GM21360 (cell line): ENCODE data around the gene BABAM2.

Experiments used
- ATAC-seq: cut with Tn5 transposase; IDR thresholded peaks from one replicate; pipeline ENCODE4 v1.9.1; 2021; ENCODE audit warnings: mild to moderate bottlenecking, moderate library complexity; ENCODE audit not compliant: unreplicated experiment

BABAM2 gene

GRCh38 chr2:27907547-27907946 is 17.0 kb downstream of the BABAM2 start:
- ATAC-seq, result no peak

GRCh38 chr2:27909901-27910300 is 19.4 kb downstream of the BABAM2 start:
- no peak for ATAC-seq

GRCh38 chr2:27911458-27912210 is 21.1 kb downstream of the BABAM2 start:
- no peak for ATAC-seq

GRCh38 chr2:27912512-27912911 is 22.0 kb downstream of the BABAM2 start:
- no peak for ATAC-seq

GRCh38 chr2:27914041-27914804 is 23.7 kb downstream of the BABAM2 start:
- no peak for ATAC-seq

GRCh38 chr2:27914805-27915175 is 24.3 kb downstream of the BABAM2 start:
- ATAC-seq, result no peak

GRCh38 chr2:27915191-27915590 is 24.7 kb downstream of the BABAM2 start:
- no peak for ATAC-seq

- no peak for ATAC-seq
Observed at GRCh38 chr2:27915874-27916273, 25.3 kb downstream of the BABAM2 start.

GRCh38 chr2:27916293-27916995 is 25.9 kb downstream of the BABAM2 start:
- ATAC-seq, result no peak

GRCh38 chr2:27920148-27920885 is 29.8 kb downstream of the BABAM2 start:
- no peak for ATAC-seq

- no peak for ATAC-seq
Observed at GRCh38 chr2:27921424-27921823, 30.9 kb downstream of the BABAM2 start.

GRCh38 chr2:27921880-27922547 is 31.5 kb downstream of the BABAM2 start:
- ATAC-seq, result no peak

GRCh38 chr2:27922842-27923241 is 32.3 kb downstream of the BABAM2 start:
- no peak for ATAC-seq

- no peak for ATAC-seq
Observed at GRCh38 chr2:27925766-27926472, 35.4 kb downstream of the BABAM2 start.

GRCh38 chr2:27929916-27930486 is 39.5 kb downstream of the BABAM2 start:
- no peak for ATAC-seq

GRCh38 chr2:27931361-27931950 is 40.9 kb downstream of the BABAM2 start:
- no peak for ATAC-seq

GRCh38 chr2:27932396-27932795 is 41.9 kb downstream of the BABAM2 start:
- no peak for ATAC-seq

- ATAC-seq, result no peak
Observed at GRCh38 chr2:27935026-27935425, 44.5 kb downstream of the BABAM2 start.

- ATAC-seq, result no peak
Observed at GRCh38 chr2:27940090-27940671, 49.7 kb downstream of the BABAM2 start.
